SK-N-SH (cell line): ENCODE data around the gene ZBTB47. TPM values are rescaled to one million over a fixed set of nuclear protein-coding genes. Genes with fewer than 3 reads are reported as not detected.

ENCODE experiments used
- CTCF ChIA-PET: fragments of 300-600, 350-600 bp; formaldehyde crosslinking; extraction: SDS; loops from one replicate; lab custom pipeline; 2021; lab: Yijun Ruan, JAX
- POLR2A ChIA-PET: fragments of 350-600 bp; sonication (Branson Sonifier 250); formaldehyde crosslinking; extraction: SDS; loops from one replicate; lab custom pipeline; 2020; ENCODE audit warnings: antibody characterized with exemption, inconsistent platforms; lab: Yijun Ruan, JAX
- DNase-seq: peaks from one replicate; pipeline ENCODE4 v3.0.0; 2012
- H2AFZ ChIP-seq: fragments of 200-600 bp; sonication (generic); 2 replicates; pipeline ENCODE4 v1.8.1; 2016; ENCODE audit warnings: antibody characterized with exemption, mild to moderate bottlenecking, low read depth
- H3F3A ChIP-seq: fragments of 200-600 bp; sonication (generic); replicated peaks from 2 replicates; pipeline ENCODE3; 2016; ENCODE audit warnings: antibody characterized with exemption, mild to moderate bottlenecking; ENCODE audit not compliant: insufficient read depth
- H3K27ac ChIP-seq, 2 experiments: fragments of 200-500 bp in 1 of 2; fragments of 200-600 bp in 1 of 2; sonication (Bioruptor generic) in 1 of 2; sonication (generic), shearing (Covaris generic) in 1 of 2; 2 replicates each; pipeline versions ENCODE4 v1.5.1 to v1.6.1; 2014 to 2016; ENCODE audit warnings: low read depth in 2 of 2, inconsistent platforms in 1 of 2, low read length in 1 of 2, mild to moderate bottlenecking in 1 of 2, mixed read lengths in 1 of 2
- H3K27me3 ChIP-seq: fragments of 200-600 bp; sonication (generic), shearing (Covaris generic); 2 replicates; pipeline ENCODE4 v1.6.1; 2016; ENCODE audit warnings: mixed run types; ENCODE audit not compliant: insufficient read depth
- H3K36me3 ChIP-seq, 2 experiments: fragments of 200-500 bp in 1 of 2; fragments of 200-600 bp in 1 of 2; sonication (Bioruptor generic) in 1 of 2; sonication (generic) in 1 of 2; replicated peaks in 1 of 2; 2 replicates each; pipeline versions ENCODE3 to v1.5.1; 2014 to 2016; ENCODE audit warnings: low read length in 1 of 2, mild to moderate bottlenecking in 1 of 2; ENCODE audit not compliant: insufficient read depth in 2 of 2, control insufficient read depth in 1 of 2
- H3K4me1 ChIP-seq, 2 experiments: fragments of 200-500 bp in 1 of 2; fragments of 200-600 bp in 1 of 2; sonication (Bioruptor generic) in 1 of 2; sonication (generic), shearing (Covaris generic) in 1 of 2; 2 replicates each; pipeline versions ENCODE4 v1.5.1 to v1.6.1; 2014 to 2016; ENCODE audit warnings: low read depth in 1 of 2, low read length in 1 of 2, mixed run types in 1 of 2; ENCODE audit not compliant: insufficient read depth in 2 of 2, control insufficient read depth in 1 of 2
- H3K4me2 ChIP-seq: fragments of 200-600 bp; sonication (generic), shearing (Covaris generic); 2 replicates; pipeline ENCODE4 v1.6.1; 2017; ENCODE audit warnings: mixed run types
- H3K4me3 ChIP-seq, 2 experiments: fragments of 200-500 bp in 1 of 2; fragments of 200-600 bp in 1 of 2; sonication (Bioruptor generic) in 1 of 2; sonication (generic), shearing (Covaris generic) in 1 of 2; 2 replicates each; pipeline versions ENCODE4 v1.5.1 to v1.8.1; 2014 to 2016; ENCODE audit warnings: low read depth in 2 of 2, inconsistent platforms in 1 of 2, low read length in 1 of 2, mild to moderate bottlenecking in 1 of 2, mixed read lengths in 1 of 2, moderate library complexity in 1 of 2
- H3K79me2 ChIP-seq: fragments of 200-600 bp; sonication (generic); 2 replicates; pipeline ENCODE4 v1.8.1; 2017; ENCODE audit warnings: mild to moderate bottlenecking; ENCODE audit not compliant: insufficient read depth
- H3K9ac ChIP-seq: fragments of 200-600 bp; sonication (generic); 2 replicates; pipeline ENCODE4 v1.6.1; 2017; ENCODE audit warnings: mixed run types
- H3K9me2 ChIP-seq: fragments of 200-600 bp; sonication (generic); 2 replicates; pipeline ENCODE4 v1.6.1; 2017; ENCODE audit warnings: mixed run types
- H3K9me3 ChIP-seq: fragments of 200-600 bp; sonication (generic); 2 replicates; pipeline ENCODE4 v1.6.1; 2017; ENCODE audit warnings: mixed run types, mild to moderate bottlenecking, moderate library complexity
- H4K20me1 ChIP-seq: fragments of 200-600 bp; sonication (generic); 2 replicates; pipeline ENCODE4 v1.6.1; 2017; ENCODE audit warnings: mild to moderate bottlenecking, mixed run types; ENCODE audit not compliant: insufficient read depth
- CHD2 ChIP-seq: fragments of 150-350 bp; IDR thresholded peaks from 2 replicates; pipeline ENCODE4 v1.6.1; 2018; ENCODE audit warnings: low read length; ENCODE audit not compliant: partially characterized antibody
- ELF1 ChIP-seq: IDR thresholded peaks from 2 replicates; pipeline ENCODE4 v1.4.0; 2012
- EP300 ChIP-seq, 2 experiments: IDR thresholded peaks; 2 replicates each; pipeline versions ENCODE4 v1.4.0 to v1.6.1; 2012; ENCODE audit warnings: borderline replicate concordance in 1 of 2, low read depth in 1 of 2, low read length in 1 of 2
- EZH2phosphoT487 ChIP-seq: fragments of 200-600 bp; sonication (generic); IDR thresholded peaks from 2 replicates; pipeline ENCODE4 v1.6.1; 2017; ENCODE audit warnings: low read depth, mixed run types, mild to moderate bottlenecking, antibody characterized with exemption, moderate library complexity, borderline replicate concordance
- FOSL2 ChIP-seq: IDR thresholded peaks from 2 replicates; pipeline ENCODE4 v1.4.0; 2012; ENCODE audit warnings: low read depth, mild to moderate bottlenecking, moderate library complexity, borderline replicate concordance
- FOXJ3 ChIP-seq: sonication (generic); formaldehyde crosslinking; IDR thresholded peaks from 2 replicates; pipeline ENCODE4 v1.5.1; 2020; ENCODE audit warnings: mild to moderate bottlenecking, missing genetic modification reagents
- GATA2 ChIP-seq: sonication (generic); formaldehyde crosslinking; IDR thresholded peaks from 2 replicates; pipeline ENCODE4 v1.5.0; 2020; ENCODE audit warnings: mild to moderate bottlenecking, missing genetic modification reagents
- MEF2A ChIP-seq: IDR thresholded peaks from 2 replicates; pipeline ENCODE4 v1.4.0; 2012; ENCODE audit warnings: low read depth, borderline replicate concordance
- NRF1 ChIP-seq: IDR thresholded peaks from 2 replicates; pipeline ENCODE4 v1.6.1; 2012; ENCODE audit warnings: low read depth, mild to moderate bottlenecking, low read length
- RCOR1 ChIP-seq: fragments of 150-350 bp; IDR thresholded peaks from 2 replicates; pipeline ENCODE4 v1.6.1; 2017; ENCODE audit warnings: antibody characterized with exemption, low read length
- SMC3 ChIP-seq: IDR thresholded peaks from 2 replicates; pipeline ENCODE4 v1.6.1; 2012; ENCODE audit warnings: low read depth, low read length, improper control_type of control experiment
- WGBS: methylation state at CpG from one replicate; pipeline ENCODE4 v1.1.6; 2017; ENCODE audit warnings: low lambda C conversion rate; 5-methylcytosine and 5-hydroxymethylcytosine counted together
- polyA plus RNA-seq, 3 experiments: library from polyadenylated mRNA; depleted of rRNA; stranded (reverse); fragments of >200 nt; gene quantifications; 2 replicates each; pipeline ENCODE4 v1.2.3, GENCODE V29; 2012
- TF ChIP-seq, protein P1 (sequence below): IDR thresholded peaks from 2 replicates; pipeline ENCODE4 v1.4.0; 2012; ENCODE audit warnings: low read depth, borderline replicate concordance
- TF ChIP-seq, protein P2 (sequence below): IDR thresholded peaks from 2 replicates; pipeline ENCODE4; 2012
- TF ChIP-seq, protein P3 (sequence below): fragments of 150-350 bp; IDR thresholded peaks from 2 replicates; pipeline ENCODE4 v1.6.1; 2016; ENCODE audit warnings: mild to moderate bottlenecking, low read depth, low read length
- TF ChIP-seq, protein P4 (sequence below): fragments of 200-600 bp; sonication (generic); IDR thresholded peaks from 2 replicates; pipeline ENCODE4 v1.6.1; 2017; ENCODE audit warnings: antibody characterized with exemption, mild to moderate bottlenecking, moderate library complexity
- TF ChIP-seq, protein P5 (sequence below): IDR thresholded peaks from 2 replicates; pipeline ENCODE4 v1.6.1; 2012; ENCODE audit warnings: mild to moderate bottlenecking, low read depth, low read length, moderate library complexity
- TF ChIP-seq, protein P6 (sequence below): IDR thresholded peaks from 2 replicates; pipeline ENCODE4 v1.4.0; 2012; ENCODE audit warnings: low read depth

ZBTB47 gene
- polyA plus RNA-seq, 1 of the 3 experiments (the other 2 are of a cell fraction) = 9.9 TPM

DNA sequence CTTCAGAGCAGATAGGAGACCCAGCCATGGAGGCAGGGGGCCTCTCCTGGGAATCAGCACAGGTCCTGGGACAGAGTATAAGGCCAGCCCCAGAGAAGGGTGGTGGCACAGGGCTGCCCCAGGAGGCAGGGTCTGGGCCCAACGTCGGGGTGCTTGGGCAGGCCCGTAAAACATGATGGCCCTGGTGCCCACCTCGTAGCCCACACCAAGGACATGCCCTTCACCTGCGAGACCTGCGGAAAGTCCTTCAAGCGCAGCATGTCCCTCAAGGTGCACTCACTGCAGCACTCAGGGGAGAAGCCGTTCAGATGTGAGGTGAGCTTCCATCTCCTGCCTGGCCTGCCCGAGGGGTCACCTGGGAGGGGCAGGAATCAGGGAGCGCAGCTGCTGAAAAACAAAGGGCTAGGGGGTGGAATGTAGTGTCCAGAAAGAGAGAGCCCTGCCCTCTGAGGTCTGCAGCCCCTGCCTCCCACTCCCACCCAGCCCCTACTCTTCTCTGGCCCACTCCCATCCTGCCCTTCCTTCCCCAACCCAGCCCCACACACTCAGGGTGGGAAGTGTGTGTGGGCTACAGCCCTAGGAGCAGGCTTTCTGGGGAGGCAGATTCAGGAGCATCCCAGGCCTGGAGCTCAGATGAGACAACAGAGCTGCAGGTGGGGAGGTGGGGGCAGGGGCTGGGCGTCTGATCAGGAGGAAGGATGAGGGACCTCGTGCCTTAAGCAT is 9.5 kb downstream of the ZBTB47 start:
- H3K4me3 ChIP-seq = no peak overlapping the region
- TF ChIP-seq EP300 (IDR thresholded peaks at IDR 0.05; ENCODE audit: borderline replicate concordance in 1 of 2, low read depth in 1 of 2, low read length in 1 of 2) = no peak
- TF ChIP-seq, protein P1, sequence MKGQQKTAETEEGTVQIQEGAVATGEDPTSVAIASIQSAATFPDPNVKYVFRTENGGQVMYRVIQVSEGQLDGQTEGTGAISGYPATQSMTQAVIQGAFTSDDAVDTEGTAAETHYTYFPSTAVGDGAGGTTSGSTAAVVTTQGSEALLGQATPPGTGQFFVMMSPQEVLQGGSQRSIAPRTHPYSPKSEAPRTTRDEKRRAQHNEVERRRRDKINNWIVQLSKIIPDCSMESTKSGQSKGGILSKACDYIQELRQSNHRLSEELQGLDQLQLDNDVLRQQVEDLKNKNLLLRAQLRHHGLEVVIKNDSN = no peak
- no peak for TF ChIP-seq NRF1
- TF ChIP-seq, protein P2, sequence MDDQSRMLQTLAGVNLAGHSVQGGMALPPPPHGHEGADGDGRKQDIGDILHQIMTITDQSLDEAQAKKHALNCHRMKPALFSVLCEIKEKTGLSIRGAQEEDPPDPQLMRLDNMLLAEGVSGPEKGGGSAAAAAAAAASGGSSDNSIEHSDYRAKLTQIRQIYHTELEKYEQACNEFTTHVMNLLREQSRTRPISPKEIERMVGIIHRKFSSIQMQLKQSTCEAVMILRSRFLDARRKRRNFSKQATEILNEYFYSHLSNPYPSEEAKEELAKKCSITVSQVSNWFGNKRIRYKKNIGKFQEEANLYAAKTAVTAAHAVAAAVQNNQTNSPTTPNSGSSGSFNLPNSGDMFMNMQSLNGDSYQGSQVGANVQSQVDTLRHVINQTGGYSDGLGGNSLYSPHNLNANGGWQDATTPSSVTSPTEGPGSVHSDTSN = no peak
- TF ChIP-seq FOXJ3 = no peak
- TF ChIP-seq, protein P3, sequence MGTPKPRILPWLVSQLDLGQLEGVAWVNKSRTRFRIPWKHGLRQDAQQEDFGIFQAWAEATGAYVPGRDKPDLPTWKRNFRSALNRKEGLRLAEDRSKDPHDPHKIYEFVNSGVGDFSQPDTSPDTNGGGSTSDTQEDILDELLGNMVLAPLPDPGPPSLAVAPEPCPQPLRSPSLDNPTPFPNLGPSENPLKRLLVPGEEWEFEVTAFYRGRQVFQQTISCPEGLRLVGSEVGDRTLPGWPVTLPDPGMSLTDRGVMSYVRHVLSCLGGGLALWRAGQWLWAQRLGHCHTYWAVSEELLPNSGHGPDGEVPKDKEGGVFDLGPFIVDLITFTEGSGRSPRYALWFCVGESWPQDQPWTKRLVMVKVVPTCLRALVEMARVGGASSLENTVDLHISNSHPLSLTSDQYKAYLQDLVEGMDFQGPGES = no peak
- no peak for TF ChIP-seq GATA2 (CRISPR knock-in tag)
- TF ChIP-seq MEF2A = no peak
- TF ChIP-seq EZH2phosphoT487 = no peak
- TF ChIP-seq ELF1 = no peak
- TF ChIP-seq SMC3 = no peak
- TF ChIP-seq CHD2 = no peak
- TF ChIP-seq FOSL2 = no peak
- TF ChIP-seq, protein P4, sequence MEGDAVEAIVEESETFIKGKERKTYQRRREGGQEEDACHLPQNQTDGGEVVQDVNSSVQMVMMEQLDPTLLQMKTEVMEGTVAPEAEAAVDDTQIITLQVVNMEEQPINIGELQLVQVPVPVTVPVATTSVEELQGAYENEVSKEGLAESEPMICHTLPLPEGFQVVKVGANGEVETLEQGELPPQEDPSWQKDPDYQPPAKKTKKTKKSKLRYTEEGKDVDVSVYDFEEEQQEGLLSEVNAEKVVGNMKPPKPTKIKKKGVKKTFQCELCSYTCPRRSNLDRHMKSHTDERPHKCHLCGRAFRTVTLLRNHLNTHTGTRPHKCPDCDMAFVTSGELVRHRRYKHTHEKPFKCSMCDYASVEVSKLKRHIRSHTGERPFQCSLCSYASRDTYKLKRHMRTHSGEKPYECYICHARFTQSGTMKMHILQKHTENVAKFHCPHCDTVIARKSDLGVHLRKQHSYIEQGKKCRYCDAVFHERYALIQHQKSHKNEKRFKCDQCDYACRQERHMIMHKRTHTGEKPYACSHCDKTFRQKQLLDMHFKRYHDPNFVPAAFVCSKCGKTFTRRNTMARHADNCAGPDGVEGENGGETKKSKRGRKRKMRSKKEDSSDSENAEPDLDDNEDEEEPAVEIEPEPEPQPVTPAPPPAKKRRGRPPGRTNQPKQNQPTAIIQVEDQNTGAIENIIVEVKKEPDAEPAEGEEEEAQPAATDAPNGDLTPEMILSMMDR = no peak
- TF ChIP-seq, protein P5, sequence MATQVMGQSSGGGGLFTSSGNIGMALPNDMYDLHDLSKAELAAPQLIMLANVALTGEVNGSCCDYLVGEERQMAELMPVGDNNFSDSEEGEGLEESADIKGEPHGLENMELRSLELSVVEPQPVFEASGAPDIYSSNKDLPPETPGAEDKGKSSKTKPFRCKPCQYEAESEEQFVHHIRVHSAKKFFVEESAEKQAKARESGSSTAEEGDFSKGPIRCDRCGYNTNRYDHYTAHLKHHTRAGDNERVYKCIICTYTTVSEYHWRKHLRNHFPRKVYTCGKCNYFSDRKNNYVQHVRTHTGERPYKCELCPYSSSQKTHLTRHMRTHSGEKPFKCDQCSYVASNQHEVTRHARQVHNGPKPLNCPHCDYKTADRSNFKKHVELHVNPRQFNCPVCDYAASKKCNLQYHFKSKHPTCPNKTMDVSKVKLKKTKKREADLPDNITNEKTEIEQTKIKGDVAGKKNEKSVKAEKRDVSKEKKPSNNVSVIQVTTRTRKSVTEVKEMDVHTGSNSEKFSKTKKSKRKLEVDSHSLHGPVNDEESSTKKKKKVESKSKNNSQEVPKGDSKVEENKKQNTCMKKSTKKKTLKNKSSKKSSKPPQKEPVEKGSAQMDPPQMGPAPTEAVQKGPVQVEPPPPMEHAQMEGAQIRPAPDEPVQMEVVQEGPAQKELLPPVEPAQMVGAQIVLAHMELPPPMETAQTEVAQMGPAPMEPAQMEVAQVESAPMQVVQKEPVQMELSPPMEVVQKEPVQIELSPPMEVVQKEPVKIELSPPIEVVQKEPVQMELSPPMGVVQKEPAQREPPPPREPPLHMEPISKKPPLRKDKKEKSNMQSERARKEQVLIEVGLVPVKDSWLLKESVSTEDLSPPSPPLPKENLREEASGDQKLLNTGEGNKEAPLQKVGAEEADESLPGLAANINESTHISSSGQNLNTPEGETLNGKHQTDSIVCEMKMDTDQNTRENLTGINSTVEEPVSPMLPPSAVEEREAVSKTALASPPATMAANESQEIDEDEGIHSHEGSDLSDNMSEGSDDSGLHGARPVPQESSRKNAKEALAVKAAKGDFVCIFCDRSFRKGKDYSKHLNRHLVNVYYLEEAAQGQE = no peak
- TF ChIP-seq, protein P6, sequence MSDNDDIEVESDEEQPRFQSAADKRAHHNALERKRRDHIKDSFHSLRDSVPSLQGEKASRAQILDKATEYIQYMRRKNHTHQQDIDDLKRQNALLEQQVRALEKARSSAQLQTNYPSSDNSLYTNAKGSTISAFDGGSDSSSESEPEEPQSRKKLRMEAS = no peak
- no peak for TF ChIP-seq RCOR1
- WGBS = 95% methylated on average over 4 of the region's 12 CpGs
- peaks cover 0 to 9% of the 10 kb centered on the region in 2 experiments; a peak in 1 of 4 replicates for H3K4me1 ChIP-seq
- H3K27ac ChIP-seq = no peak overlapping the region
- H3K36me3 ChIP-seq = peaks cover 0 to 24% of the 10 kb centered on the region in 2 experiments
- POLR2A ChIA-PET = no interaction called here
- no peaks in the 10 kb centered on the region for H3K79me2 ChIP-seq
- DNase-seq = no peak
- H3K9me3 ChIP-seq = no peaks in the 10 kb centered on the region
- CTCF ChIA-PET = interaction anchor here (0.9 to 1.0 kb wide), 2 partner anchors 49 to 117 kb away, joined by 3 read pairs; no protein-coding TSS in a partner anchor
- H3K4me2 ChIP-seq = no peak overlapping the region
- H3K9me2 ChIP-seq = no peaks in the 10 kb centered on the region
- H3K27me3 ChIP-seq = no peaks in the 10 kb centered on the region
- H2AFZ ChIP-seq = no peak overlapping the region
- no peaks in the 10 kb centered on the region for H4K20me1 ChIP-seq
- no peaks in the 10 kb centered on the region for H3F3A ChIP-seq
- H3K9ac ChIP-seq = no peak overlapping the region
